SK-N-SH treated with all-trans-retinoic acid at 6 μM for 48 hours (cell line): Measurements from ENCODE around the gene DEFB125.
"Not testable (repeated sequence)": the region's sequence is repeated elsewhere in the genome, so short reads cannot be mapped to it uniquely, and the experiment has no call there.

Experiments
- ARNTL ChIP-seq: fragments of 450-650 bp; formaldehyde crosslinking; IDR thresholded peaks from 2 replicates; pipeline ENCODE4 v1.5.0; 2020; ENCODE audit warnings: low read depth, mild to moderate bottlenecking, moderate library complexity, borderline replicate concordance
- BACH2 ChIP-seq: fragments of 250-450 bp; sonication (Bioruptor Pico); IDR thresholded peaks from 2 replicates; pipeline ENCODE4 v1.9.0; 2021; ENCODE audit warnings: mild to moderate bottlenecking, borderline replicate concordance
- CREB5 ChIP-seq: fragments of 250-450 bp; sonication (Bioruptor Pico); IDR thresholded peaks from 2 replicates; pipeline ENCODE4 v1.5.1; 2020; ENCODE audit warnings: low read depth, mild to moderate bottlenecking, moderate library complexity
- GLIS3 ChIP-seq: fragments of 250-450 bp; sonication (Bioruptor Pico); IDR thresholded peaks from 2 replicates; pipeline ENCODE4 v1.5.0; 2020; ENCODE audit warnings: mild to moderate bottlenecking, moderate library complexity
- TCF4 ChIP-seq: fragments of 250-450 bp; sonication (Bioruptor Pico); IDR thresholded peaks from 2 replicates; pipeline ENCODE4 v1.8.0; 2021; ENCODE audit warnings: mild to moderate bottlenecking, moderate library complexity, borderline replicate concordance
- ZC3H10 ChIP-seq: fragments of 250-450 bp; sonication (Bioruptor Pico); IDR thresholded peaks from 2 replicates; pipeline ENCODE4 v1.5.1; 2021; ENCODE audit warnings: mild to moderate bottlenecking, moderate library complexity
- ZNF565 ChIP-seq: fragments of 450-650 bp; formaldehyde crosslinking; conservative IDR thresholded peaks from 2 replicates; pipeline ENCODE4 v1.5.0; 2020; ENCODE audit warnings: low read depth, mild to moderate bottlenecking, moderate library complexity
- ZNF70 ChIP-seq: fragments of 450-650 bp; formaldehyde crosslinking; IDR thresholded peaks from 2 replicates; pipeline ENCODE4 v1.5.0; 2020; ENCODE audit warnings: mild to moderate bottlenecking, moderate library complexity
- ZNF8 ChIP-seq: fragments of 450-650 bp; formaldehyde crosslinking; IDR thresholded peaks from 2 replicates; pipeline ENCODE4 v1.5.0; 2020; ENCODE audit warnings: mild to moderate bottlenecking, moderate library complexity
- TF ChIP-seq, protein P1 (sequence below): fragments of 250-450 bp; sonication (Bioruptor Pico); IDR thresholded peaks from 2 replicates; pipeline ENCODE4 v1.5.0; 2020; ENCODE audit warnings: mild to moderate bottlenecking, moderate library complexity
- TF ChIP-seq, protein P2 (sequence below): fragments of 250-450 bp; sonication (Bioruptor Pico); IDR thresholded peaks from 2 replicates; pipeline ENCODE4 v1.5.1; 2021; ENCODE audit warnings: mild to moderate bottlenecking, moderate library complexity

DNA sequence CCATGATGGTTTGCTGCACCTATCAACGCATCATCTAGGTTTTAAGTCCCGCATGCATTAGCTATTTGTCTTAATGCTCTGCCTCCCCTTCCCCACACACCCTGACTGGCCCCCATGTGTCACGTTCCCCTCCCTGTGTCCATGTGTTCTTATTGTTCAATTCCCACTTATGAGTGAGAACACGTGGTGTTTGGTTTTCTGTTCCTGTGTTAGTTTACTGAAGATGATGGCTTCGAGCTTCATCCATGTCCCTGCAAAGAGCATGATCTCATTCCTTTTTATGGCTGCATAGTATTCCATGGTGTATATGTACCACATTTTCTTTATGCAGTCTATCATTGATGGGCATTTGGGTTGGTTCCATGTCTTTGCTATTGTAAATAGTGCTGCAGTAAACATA lies 10.2 kb downstream of the DEFB125 start:
- TF ChIP-seq, protein P1, sequence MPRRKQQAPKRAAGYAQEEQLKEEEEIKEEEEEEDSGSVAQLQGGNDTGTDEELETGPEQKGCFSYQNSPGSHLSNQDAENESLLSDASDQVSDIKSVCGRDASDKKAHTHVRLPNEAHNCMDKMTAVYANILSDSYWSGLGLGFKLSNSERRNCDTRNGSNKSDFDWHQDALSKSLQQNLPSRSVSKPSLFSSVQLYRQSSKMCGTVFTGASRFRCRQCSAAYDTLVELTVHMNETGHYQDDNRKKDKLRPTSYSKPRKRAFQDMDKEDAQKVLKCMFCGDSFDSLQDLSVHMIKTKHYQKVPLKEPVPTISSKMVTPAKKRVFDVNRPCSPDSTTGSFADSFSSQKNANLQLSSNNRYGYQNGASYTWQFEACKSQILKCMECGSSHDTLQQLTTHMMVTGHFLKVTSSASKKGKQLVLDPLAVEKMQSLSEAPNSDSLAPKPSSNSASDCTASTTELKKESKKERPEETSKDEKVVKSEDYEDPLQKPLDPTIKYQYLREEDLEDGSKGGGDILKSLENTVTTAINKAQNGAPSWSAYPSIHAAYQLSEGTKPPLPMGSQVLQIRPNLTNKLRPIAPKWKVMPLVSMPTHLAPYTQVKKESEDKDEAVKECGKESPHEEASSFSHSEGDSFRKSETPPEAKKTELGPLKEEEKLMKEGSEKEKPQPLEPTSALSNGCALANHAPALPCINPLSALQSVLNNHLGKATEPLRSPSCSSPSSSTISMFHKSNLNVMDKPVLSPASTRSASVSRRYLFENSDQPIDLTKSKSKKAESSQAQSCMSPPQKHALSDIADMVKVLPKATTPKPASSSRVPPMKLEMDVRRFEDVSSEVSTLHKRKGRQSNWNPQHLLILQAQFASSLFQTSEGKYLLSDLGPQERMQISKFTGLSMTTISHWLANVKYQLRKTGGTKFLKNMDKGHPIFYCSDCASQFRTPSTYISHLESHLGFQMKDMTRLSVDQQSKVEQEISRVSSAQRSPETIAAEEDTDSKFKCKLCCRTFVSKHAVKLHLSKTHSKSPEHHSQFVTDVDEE: not testable (repeated sequence)
- TF ChIP-seq GLIS3 (CRISPR knock-in tag); CREB5; ZNF70; ZC3H10 (CRISPR knock-in tag); ZNF8 (CRISPR knock-in tag); BACH2 (CRISPR knock-in tag); TCF4 (CRISPR knock-in tag); ZNF565 (CRISPR knock-in tag); ARNTL (CRISPR knock-in tag): not testable (repeated sequence)
- TF ChIP-seq, protein P2, sequence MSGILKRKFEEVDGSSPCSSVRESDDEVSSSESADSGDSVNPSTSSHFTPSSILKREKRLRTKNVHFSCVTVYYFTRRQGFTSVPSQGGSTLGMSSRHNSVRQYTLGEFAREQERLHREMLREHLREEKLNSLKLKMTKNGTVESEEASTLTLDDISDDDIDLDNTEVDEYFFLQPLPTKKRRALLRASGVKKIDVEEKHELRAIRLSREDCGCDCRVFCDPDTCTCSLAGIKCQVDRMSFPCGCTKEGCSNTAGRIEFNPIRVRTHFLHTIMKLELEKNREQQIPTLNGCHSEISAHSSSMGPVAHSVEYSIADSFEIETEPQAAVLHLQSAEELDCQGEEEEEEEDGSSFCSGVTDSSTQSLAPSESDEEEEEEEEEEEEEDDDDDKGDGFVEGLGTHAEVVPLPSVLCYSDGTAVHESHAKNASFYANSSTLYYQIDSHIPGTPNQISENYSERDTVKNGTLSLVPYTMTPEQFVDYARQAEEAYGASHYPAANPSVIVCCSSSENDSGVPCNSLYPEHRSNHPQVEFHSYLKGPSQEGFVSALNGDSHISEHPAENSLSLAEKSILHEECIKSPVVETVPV: not testable (repeated sequence)
